Kidney capillary endothelial cell (primary cell): ENCODE results near the gene RBM46.

Experiments used
- DNase-seq: peaks from one replicate; pipeline ENCODE4 v3.0.0-alpha.2; 2018; ENCODE audit warnings: low spot score

RBM46 gene

DNA sequence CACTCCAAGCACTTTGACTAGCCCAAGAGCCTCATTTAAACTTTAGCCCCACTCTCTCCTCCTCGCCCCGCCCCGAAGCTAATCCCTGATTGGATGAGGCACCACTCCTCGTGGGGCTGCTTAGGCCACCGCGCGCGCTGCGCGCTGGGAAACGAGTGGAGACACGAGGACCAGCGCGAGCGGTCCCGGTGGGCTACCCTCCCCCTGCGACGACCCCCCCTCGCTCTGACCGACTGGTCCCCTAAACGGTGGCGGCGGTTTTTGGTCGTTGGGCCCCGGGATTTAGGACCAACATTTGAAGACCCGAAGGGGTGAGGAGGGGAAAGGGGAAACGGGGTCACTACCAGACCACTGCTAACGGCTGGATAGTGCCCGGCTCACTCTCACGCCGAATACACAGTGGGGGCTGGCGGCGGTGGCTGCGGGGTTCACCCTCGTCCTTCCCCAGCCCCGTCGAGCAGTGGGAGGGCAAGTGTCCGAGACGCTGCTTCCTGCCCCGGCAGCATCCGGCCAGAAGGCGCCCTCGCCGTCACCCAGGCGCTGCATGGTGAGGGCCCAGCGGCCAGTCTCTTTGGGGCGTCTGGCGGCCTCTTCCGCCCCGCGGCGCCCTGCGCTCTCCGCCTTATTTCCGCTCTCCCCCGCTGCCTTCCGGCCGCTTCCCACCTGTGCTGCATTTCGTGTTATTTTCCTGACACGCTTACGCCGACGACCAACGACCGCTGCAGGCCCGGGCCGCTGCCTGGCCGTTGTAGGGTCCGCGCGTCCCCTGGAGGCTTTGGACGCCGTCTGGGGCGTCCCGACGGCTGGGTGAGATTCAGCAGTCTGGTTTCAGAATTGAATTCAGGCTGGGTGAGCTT, at the start of gene RBM46:
Gene RBM46, plus strand, starts transcription at position 147 of the 857 bp plus-strand sequence. CDS start 15,481 bp downstream, outside the sequence.
- DNase-seq, result no peak

GRCh38 chr4:154731756-154732155, 49.3 kb upstream of the RBM46 start:
- DNase-seq, result no peak

- DNase-seq, result no peak
Measured at GRCh38 chr4:154732669-154733068, 48.4 kb upstream of the RBM46 start.

DNA sequence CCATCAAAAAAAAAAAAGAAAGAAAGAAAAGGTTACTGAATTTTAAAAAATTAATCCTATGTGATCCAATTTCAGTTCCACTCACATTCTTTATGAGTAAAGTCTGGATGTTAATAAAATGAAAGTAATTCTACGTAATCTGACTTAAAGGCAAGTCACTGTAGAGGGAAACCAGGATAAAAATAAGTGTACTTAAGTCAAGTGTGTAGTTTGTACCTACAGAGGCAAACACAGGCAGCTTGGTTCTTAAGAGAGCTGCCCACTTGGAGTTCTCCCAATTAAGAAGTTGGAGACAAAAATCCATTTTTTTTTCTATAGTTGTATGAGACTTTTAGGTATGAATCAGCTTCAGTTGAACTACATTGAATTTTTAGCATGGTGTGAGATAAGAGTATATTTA, 44.3 kb upstream of the RBM46 start:
- DNase-seq, result no peak

GRCh38 chr4:154738426-154738825, 42.6 kb upstream of the RBM46 start:
- DNase-seq, result peak; percentile 57

GRCh38 chr4:154739111-154739510, 42.0 kb upstream of the RBM46 start:
- DNase-seq, result peak; percentile 12

DNA sequence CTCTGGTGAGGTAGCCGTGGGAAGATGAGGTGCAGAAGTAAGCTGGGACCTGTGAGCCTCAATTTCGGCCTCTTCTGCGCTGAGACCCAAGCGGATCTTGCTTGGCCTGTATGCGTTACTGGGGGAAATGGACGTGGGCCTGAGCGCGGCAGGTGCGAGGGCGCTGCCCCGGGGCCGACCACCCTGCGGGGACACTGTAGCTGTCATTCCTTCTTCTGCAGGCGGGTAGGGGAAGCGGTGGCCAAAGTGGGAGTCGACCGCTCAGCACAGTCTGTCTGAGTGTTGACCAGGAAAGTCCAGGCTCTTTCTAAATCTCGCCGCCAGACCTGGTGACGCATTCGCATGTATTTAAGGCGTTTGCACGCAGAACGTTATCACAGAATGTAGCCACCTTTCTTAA, 40.6 kb upstream of the RBM46 start:
- peak; percentile 18 for DNase-seq

DNA sequence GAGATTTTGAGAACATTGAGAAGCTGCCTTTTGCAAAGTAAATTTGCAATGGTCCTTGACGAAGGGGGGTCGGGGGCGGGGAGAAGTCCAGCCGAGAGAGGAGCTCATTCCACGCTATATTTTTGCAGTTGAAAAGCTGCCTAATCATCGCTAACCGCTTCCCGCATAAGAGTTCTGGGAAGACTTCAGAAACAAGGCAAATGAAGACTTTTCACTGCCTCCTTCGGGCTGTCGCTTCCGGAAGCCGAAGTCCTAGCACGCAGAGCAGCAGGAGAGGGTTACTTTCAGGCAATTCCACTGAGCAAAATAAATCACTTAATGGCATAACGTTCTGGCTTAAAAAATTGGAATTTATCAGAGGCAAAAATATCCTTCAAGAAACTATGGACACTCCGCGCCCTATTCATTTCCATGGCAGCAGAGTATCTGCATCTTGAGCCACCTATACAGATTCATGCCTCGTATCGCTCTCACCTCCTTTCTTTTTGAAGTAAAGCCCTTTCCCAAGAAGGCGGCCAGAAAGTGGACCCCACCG, 39.9 kb upstream of the RBM46 start:
- DNase-seq, result peak; percentile 8

- DNase-seq, result peak; percentile 12
Measured at GRCh38 chr4:154741922-154742850, 38.9 kb upstream of the RBM46 start.

GRCh38 chr4:154743683-154744340, 37.3 kb upstream of the RBM46 start, which contains the start of gene LRAT:
LRAT (plus strand) TSS chr4:154744000; CDS start chr4:154744327, 327 bp downstream.
- DNase-seq, result no peak

DNA sequence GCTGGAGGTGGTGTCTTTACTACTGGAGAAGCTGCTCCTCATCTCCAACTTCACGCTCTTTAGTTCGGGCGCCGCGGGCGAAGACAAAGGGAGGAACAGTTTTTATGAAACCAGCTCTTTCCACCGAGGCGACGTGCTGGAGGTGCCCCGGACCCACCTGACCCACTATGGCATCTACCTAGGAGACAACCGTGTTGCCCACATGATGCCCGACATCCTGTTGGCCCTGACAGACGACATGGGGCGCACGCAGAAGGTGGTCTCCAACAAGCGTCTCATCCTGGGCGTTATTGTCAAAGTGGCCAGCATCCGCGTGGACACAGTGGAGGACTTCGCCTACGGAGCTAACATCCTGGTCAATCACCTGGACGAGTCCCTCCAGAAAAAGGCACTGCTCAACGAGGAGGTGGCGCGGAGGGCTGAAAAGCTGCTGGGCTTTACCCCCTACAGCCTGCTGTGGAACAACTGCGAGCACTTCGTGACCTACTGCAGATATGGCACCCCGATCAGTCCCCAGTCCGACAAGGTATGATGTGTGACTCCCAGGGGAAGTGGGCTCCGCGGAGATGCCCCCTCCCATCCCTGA, 36.6 kb upstream of the RBM46 start:
- DNase-seq, result no peak

GRCh38 chr4:154757713-154758112, 23.4 kb upstream of the RBM46 start:
- DNase-seq, result no peak

GRCh38 chr4:154760895-154761294, 20.2 kb upstream of the RBM46 start:
- no peak for DNase-seq

GRCh38 chr4:154778264-154778663, 2.8 kb upstream of the RBM46 start:
- no peak for DNase-seq

DNA sequence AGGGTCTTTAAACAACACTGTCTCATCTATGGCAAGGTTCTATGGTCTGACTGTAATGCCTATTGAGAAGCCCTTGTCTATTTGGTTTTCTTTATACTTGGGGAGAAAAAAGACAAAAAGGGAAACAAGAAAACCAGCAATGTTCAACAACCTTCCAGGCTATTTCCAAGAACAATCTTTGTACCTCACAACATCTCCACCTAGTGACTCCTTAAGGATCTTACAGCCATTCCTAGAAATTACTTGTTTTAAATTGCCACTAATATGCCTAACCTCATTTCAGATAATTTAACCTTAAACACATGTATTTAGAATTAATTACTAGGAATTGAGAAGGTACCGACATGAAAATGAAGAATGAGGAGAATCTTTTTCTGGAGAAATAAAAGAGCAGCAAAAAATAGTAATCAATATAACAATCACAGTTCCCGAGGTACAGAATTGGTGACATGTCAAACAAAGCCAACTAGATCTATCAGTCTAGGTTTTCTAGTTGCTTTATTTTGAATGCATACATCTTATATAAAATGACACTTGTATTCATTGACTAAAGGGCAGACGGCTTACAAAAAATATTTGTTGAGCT, 1.6 kb upstream of the RBM46 start:
- DNase-seq, result peak; percentile 24

- no peak for DNase-seq
Measured at GRCh38 chr4:154781983-154782293, 866 bp downstream of the RBM46 start.

DNA sequence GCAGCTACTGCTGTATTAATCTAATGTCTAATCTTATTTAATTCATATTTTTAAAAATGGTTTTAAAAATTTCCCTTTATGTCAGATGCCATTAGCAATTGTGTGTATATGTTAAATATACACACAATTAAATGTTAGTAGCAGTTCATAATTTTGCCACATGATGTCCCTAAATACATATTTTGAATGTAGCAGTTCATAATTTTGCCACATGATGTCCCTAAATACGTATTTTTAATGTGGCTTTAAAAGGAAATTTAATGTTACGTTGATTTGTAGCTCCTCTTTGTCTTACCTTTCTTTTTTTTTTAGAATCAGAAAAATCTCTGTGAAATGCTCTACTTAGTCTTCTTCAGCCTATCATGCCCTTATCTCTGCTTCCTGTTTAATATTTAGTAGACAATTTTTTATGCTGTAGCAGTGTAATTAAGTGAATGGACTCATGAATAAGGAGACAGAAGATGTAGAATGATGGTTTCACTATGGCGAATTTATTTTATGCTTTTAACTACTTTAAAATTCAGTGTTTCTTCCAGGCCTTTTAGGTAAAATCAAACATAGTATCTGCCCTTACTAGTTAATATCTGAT, 26.1 kb downstream of the RBM46 start:
- peak; percentile 50 for DNase-seq

DNA sequence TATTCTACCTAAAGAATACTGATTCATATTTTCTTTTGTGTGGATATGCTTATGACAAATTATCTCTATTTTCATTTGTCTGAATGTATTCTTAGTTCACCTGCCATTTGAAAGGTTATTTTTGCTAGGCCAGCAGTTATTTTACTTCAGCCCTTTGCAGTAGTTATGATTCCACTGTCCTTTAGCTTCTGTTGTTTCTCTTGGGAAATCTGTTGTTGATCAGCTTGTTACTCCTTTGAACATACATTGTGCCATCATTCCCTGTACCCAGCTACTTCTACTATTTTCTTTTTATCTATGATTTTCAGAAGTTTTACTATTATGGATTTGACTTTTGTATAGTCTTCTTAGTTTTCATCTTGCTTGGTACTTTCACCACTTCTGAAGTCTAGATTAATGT, 37.2 kb downstream of the RBM46 start:
- no peak for DNase-seq

GRCh38 chr4:154822775-154823174, 41.7 kb downstream of the RBM46 start:
- no peak for DNase-seq

DNA sequence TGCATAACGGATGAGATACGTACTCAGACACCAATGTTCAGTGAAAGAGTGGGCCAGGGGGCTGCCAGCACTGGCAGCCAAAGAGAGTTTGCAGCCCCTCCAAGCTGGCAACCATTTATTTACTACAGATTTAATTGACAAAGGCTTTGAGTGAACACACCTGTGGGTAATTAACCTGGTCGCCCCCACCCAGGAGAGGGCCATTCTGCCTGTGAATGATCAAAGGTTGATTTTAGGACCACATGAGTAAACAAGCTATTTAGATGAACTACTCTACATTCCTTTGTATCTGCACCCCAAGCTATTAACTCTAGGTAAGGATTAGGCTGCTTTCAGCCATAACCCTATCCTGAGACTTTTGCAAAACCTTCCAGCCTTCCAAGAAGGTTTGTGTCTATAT, 55.0 kb downstream of the RBM46 start:
- DNase-seq, result no peak

DNA sequence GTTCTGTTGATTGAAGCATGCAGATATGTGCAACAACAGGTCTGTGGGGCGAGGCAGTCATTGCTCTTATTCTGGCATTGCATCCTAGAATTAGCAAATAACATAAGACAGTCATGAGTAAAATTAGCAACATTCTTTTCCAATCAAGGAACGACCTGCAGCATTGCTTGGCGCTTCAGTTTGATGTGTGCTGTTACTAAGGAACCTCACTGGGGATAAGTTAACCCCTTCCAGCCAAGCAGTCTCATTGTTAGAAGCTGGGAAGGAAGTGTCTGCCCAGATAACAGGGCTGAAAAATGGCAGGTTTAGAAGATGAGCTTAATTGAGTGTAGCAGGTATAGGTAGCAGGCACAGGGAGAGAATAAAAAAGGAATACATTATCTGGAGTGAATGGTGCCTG, 55.4 kb downstream of the RBM46 start:
- DNase-seq, result no peak
